ENCODE data around the gene CLDN1. TPM values are rescaled to one million over a fixed set of nuclear protein-coding genes. Genes with fewer than 3 reads are reported as not detected.

Gene CLDN1
- total and polyA plus RNA-seq, 2 of the 13 experiments (the other 11 are each of a cell fraction or from before 2014, with no cell fraction given) = 42.7 to 51.6 TPM

- TF ChIP-seq ELK4 (CRISPR knock-in tag; IDR thresholded peaks at IDR 0.05; ENCODE audit: borderline replicate concordance) (no peak), HNF1A (IDR thresholded peaks at IDR 0.05; ENCODE audit: low read depth) (peak; percentile 65), HNF1A (CRISPR knock-in tag; IDR thresholded peaks at IDR 0.05; ENCODE audit: borderline replicate concordance) (no peak; the same call in 1 of the 2 replicates), ZNF230 (CRISPR knock-in tag; IDR thresholded peaks at IDR 0.05) (no peak), CBX2 (IDR thresholded peaks at IDR 0.05; ENCODE audit: low read depth, low read length) (no peak), CBX2 (CRISPR knock-in tag; IDR thresholded peaks at IDR 0.05; ENCODE audit: low read depth) (no peak), PBX2 (CRISPR knock-in tag; IDR thresholded peaks at IDR 0.05) (no peak), ZBTB2 (CRISPR knock-in tag; IDR thresholded peaks at IDR 0.05; ENCODE audit: low read depth) (no peak), GMEB2 (CRISPR knock-in tag; IDR thresholded peaks at IDR 0.05; ENCODE audit: low read depth) (no peak), ZNF530 (CRISPR knock-in tag; IDR thresholded peaks at IDR 0.05; ENCODE audit: low read depth) (no peak), KAT8 (CRISPR knock-in tag; IDR thresholded peaks at IDR 0.05) (peak; percentile 77), ZNF3 (CRISPR knock-in tag; IDR thresholded peaks at IDR 0.05) (no peak), DMTF1 (CRISPR knock-in tag; IDR thresholded peaks at IDR 0.05) (no peak), ZNF235 (CRISPR knock-in tag; IDR thresholded peaks at IDR 0.05; ENCODE audit: borderline replicate concordance) (no peak), ZNF124 (CRISPR knock-in tag; IDR thresholded peaks at IDR 0.05) (no peak), ZNF207 (IDR thresholded peaks at IDR 0.05; ENCODE audit: borderline replicate concordance) (no peak), RXRB (CRISPR knock-in tag; IDR thresholded peaks at IDR 0.05; ENCODE audit: borderline replicate concordance) (peak; percentile 91), ZKSCAN5 (CRISPR knock-in tag; IDR thresholded peaks at IDR 0.05) (no peak), PHF5A (CRISPR knock-in tag; IDR thresholded peaks at IDR 0.05; ENCODE audit: low read depth, unreplicated experiment) (peak; percentile 72)
Measured at GRCh38 chr3:190307164-190307545, 15.1 kb downstream of the CLDN1 start (continued).
